Anterior cingulate cortex (tissue), 58 donors: Measurements from ENCODE around the gene NFATC4.

Experiments
- DNase-seq, 58 donors: peaks; one replicate each; lab custom pipeline; 2025; lab: John Stamatoyannopoulos, UW

NFATC4 gene

GRCh38 chr14:24403294-24403998 is 35.5 kb downstream of the NFATC4 start:
- DNase-seq, result no peak

GRCh38 chr14:24404814-24405213 is 36.8 kb downstream of the NFATC4 start:
- DNase-seq, result no peak

DNA sequence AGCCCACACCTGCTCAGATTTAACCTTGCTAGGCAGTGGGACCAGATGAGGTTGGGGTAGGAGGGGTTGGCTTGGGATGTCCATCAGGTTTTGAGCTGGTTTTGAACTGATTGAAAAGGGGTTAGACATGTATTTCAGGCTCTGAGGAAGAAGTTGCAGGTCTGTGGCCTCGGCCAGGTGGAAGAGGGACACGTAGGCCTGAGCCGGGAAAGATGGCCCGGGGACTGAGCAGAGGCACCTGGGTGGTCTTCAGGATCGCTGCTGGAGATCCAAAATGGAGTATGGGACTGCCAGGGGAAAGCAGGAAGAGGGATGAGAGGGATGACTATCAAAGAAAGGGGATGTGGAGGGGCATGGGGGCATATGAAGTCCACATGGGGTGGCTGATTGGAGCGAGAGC is 38.4 kb downstream of the NFATC4 start:
- no peak for DNase-seq

DNA sequence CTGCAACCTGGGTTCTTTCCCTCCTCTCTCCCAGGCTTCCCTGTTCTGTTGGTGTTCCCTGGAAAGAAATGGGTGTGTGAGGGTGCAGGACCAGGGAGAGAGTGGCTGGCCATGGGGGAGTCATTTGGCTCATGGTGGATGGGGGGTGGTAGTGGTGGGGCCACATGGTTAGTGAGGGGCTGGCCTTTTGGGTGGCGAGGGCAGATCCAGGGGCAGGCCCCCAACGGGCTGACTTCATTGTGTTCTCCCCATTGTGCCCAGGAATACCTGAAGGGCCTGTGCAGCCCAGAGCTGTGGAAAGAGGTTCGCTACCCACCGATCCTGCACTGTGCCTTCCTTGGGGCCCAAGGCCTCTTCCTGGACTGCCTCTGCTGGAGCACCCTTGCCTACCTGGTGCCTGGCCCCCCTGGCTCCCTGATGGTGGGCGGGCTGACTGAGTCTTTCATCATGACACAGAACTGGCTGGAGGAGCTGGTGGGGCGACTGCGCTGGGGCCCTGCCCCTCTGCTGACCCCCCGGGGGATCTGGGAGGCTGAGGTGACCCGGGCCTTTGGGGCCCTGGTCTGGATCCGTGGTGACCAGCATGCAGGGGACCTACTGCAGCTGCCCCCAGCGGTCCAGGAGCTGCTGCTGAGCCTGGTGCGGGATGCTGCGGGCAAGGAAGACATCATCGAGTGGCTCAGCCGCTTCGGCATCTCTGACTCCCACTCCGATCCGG is 39.8 kb downstream of the NFATC4 start:
- no peak for DNase-seq

- DNase-seq, result peak in 2 of 58 donors; percentile 14 to 32
Measured at GRCh38 chr14:24408764-24409163, 40.8 kb downstream of the NFATC4 start.

GRCh38 chr14:24409192-24409591 is 41.2 kb downstream of the NFATC4 start:
- DNase-seq, result no peak

DNA sequence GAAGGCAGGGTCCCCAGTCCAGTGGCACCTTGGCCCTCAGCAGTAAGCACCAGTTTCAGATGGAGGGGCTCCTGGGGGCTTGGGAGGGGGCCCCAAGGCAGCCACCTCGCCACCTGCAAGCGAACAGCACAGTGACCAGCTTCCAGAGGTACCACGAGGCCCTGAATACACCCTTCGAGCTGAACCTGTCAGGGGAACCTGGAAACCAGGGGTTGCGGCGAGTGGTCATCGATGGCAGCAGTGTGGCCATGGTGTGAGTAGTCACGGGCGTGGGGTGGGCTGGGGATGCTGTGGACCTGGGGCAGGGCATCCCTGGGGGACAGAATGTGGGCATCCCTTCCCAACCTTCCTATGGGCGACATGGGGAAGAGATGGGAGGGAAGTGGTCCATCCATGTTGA is 42.0 kb downstream of the NFATC4 start:
- DNase-seq, result no peak

DNA sequence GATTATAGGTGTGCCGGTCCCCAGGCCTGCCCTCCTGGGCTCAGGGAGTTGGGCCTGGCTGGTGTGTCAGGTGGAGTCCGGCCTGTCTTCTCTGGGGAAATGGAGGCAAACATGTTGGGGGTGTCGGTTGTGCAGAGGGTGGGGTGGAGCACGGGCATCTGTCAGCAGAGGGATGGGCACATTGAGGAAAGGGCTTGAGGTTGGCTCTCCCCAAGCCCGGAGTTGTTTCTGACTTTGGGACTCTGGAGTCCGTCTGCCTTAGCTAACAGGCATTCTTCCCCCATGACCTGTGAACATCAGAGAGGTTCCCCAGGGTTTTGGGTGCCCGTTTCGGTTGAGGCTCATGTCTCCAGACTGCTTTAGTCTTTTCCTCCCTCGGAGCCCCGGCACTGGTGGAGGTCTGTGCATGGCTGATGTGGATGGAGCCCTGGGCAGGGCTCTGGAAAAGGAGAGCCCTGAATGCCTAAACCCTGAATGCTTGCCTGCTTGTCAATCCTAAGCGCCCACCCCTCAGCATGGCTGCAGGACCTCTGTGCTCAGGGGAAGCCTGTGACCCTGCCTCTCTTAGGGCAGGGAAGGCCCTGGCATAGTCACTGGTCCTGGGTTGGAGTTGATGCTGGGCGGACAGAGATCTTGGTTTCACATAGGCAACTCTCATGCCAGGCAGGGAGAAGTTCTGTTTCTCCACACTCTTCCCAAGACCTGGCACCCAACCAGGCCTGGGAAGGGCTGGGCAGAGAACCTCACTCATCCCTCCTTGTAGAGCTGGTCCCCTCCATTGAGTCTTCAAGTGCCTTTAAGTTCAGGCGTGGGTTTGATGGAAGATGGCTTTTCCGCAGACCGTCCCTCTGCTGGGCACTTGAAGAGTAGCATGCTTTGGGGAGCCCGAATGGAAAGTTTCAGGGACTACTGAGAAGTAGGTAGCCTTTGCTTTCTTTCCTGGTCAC is 43.7 kb downstream of the NFATC4 start:
- DNase-seq, result peak in 3 of 58 donors; percentile 5 to 33 (median 8)

DNA sequence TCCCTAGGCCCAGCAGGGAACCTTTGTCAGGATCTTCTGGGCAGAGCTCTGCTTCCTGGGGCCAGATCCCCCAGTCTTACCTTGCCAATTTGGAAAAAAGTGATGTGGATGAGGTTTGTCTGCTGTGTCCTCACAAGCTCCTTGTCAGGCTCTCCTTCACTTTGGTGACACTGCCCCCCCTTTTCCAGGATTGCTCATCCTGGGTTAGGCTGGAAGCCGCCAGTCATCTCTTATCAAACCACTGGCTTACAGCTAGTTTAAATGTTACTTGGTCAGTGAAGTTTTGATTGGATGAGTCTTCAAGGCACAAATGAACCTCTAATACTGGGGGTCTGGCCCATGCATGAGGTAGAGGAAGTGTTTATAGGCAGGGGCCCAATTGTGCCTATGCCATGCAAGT is 46.1 kb downstream of the NFATC4 start:
- DNase-seq, result no peak

GRCh38 chr14:24414732-24415420 is 46.9 kb downstream of the NFATC4 start:
- no peak for DNase-seq

GRCh38 chr14:24415421-24416253 is 47.7 kb downstream of the NFATC4 start:
- no peak for DNase-seq

- no peak for DNase-seq
Measured at GRCh38 chr14:24416254-24416931, 48.4 kb downstream of the NFATC4 start.

- DNase-seq, result no peak
Measured at GRCh38 chr14:24416932-24417619, 49.1 kb downstream of the NFATC4 start.

DNA sequence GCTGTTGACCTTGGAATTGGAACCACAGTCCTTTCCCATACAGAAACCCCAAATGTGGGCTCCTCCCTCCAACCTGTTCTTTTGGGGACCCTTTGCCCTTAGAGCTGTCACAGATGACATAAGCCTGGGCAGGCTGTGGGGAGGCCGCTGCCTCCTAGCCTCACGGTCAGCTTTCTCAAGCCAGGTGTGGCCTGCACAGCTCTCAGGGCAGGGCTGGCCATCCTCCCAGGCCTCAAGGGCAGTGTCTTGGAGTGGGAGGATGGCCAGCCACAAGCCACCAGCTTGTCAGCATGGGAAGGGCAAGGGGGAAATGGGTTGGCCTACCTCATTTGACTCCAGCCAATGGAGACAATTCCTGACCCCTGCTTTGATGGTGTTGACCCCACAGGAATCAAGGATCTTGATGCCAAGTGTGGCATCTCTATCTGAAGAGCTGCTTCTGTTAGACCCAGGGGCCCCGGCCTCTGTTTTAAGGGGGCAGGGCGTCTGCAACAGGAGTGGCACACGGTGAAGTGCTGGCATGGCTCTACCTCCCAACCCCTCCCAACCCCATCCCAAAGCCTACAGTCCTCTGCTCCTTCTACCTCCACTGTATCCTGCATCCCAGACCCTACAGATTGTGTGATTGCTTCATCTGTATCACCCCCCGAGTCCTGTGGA is 50.0 kb downstream of the NFATC4 start:
- no peak for DNase-seq

DNA sequence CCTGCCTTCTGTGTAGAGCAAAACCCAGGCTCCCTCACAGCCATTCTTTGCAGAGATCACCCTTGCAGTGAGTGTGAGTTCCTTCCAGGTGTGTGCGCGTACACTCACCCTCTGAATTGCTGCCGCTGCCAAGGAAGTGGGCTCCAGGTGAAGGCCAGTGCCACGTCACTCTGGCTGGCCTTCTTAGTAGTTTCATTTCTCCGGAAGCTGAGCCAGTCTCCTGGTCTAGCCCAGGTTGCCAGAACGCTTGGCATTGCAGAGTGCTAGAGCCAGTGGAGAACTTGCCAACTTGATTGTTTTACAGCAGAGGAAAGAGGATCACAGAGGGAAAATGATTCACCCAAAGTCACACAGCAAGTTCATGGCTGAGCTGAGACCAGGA is 50.5 kb downstream of the NFATC4 start:
- DNase-seq, result no peak

DNA sequence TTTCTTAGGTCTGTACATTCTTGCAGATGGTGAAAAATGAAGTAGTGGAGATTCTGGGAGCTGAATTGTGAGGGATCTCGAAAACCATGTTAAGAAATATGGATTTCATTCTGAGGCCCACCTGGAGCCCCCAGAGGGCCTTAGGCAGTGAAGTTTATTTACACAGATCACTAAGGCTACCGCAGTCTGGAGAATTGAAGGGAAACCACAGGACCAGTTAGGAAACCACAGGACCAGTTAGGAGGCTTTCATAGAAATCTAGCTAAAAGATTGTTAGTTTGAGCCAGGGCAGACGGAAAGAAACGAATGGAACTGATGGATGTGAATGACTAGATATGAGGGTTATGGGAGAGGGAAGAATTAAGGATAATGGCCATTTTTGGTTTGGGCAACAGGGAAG is 54.3 kb downstream of the NFATC4 start:
- no peak for DNase-seq

DNA sequence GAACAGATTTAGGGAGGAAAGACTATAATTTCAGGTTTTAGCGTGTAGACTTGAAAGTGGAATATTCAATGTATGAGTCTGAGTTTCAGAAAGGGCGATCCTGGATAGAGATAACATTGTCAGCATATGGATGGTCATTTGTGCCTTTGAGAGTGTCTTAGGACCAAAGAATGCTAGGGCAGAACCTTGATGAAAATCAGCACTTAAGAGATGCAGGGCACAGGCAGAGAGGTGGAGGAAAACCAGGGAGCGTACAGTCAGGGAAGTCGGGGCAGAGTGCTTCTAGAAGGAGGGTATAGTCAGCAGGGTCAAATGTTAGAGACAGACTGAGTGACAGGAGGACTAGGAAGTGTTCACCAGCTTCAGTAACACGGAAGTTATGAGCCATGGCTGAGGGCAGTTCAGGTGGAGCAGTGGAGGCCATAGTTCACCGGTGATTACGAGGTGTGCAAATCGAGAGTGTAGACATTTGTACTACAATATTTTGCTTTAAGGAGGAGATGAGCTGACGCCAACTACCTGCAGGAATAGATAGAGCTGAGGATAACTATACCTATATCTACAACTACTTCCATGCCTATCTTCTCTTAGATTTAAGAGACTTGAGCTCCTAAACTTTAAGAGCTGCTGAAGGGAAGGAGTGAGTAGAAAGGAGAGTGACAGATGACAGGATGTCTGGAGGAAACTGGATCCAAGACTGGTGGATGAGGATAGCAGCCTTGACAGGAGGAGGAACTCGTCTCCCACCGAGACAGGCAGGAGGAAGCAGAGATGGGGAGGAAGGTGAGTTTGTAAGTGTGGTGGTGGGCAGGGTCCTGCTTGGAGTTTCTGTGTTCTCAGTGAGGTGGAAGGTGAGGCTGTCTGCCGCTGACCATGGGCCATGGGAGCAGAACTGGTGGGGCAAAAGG is 55.0 kb downstream of the NFATC4 start:
- DNase-seq, result no peak
